Caco-2 (cell line): ENCODE data around the gene PITX1. TPM values are rescaled to one million over a fixed set of nuclear protein-coding genes. Genes with fewer than 3 reads are reported as not detected.

Experiments used
- BruUV-seq: library from RNA; stranded (reverse); fragments of 400-500 nt; replicated peaks from 2 replicates; lab custom pipeline; 2021; lab: Mats Ljungman, UMichigan
- CTCF ChIA-PET: fragments of 300-600 bp; sonication (Branson Sonifier 250); formaldehyde crosslinking; loops from one replicate; lab custom pipeline; 2022; ENCODE audit warnings: antibody characterized with exemption; lab: Charles Lee
- POLR2A ChIA-PET: fragments of 300-600 bp; sonication (Branson Sonifier 250); formaldehyde crosslinking; loops from one replicate; lab custom pipeline; 2022; ENCODE audit warnings: antibody characterized with exemption; lab: Charles Lee
- DNase-seq, 2 experiments: peaks; one replicate each; pipeline versions ENCODE4 v3.0.0 to v3.0.0-alpha.2; 2020 to 2022
- H3K27me3 ChIP-seq: replicated peaks from 2 replicates; pipeline ENCODE4 v1.6.0; 2011; ENCODE audit warnings: low read length; ENCODE audit not compliant: control insufficient read depth, insufficient read depth
- H3K36me3 ChIP-seq: 2 replicates; pipeline ENCODE4 v1.5.1; 2011; ENCODE audit warnings: low read length; ENCODE audit not compliant: control insufficient read depth, insufficient read depth
- H3K4me1 ChIP-seq: fragments of 250-450 bp; sonication (Bioruptor Pico); 2 replicates; pipeline ENCODE4 v1.5.1; 2020; ENCODE audit warnings: mild to moderate bottlenecking
- H3K4me3 ChIP-seq: 2 replicates; pipeline ENCODE4 v1.5.1; 2011; ENCODE audit warnings: low read depth, mild to moderate bottlenecking, control low read depth, low read length
- H3K9me3 ChIP-seq: fragments of 250-450 bp; sonication (Bioruptor Pico); 2 replicates; pipeline ENCODE4 v1.5.1; 2020; ENCODE audit warnings: mild to moderate bottlenecking, moderate library complexity
- H3K27ac Mint-ChIP-seq: one replicate; pipeline ENCODE4 v1.8.0; 2022; ENCODE audit warnings: mixed read lengths; ENCODE audit not compliant: unreplicated experiment
- H3K27me3 Mint-ChIP-seq: one replicate; pipeline ENCODE4 v1.8.0; 2022; ENCODE audit warnings: mixed read lengths; ENCODE audit not compliant: insufficient read depth, unreplicated experiment
- H3K36me3 Mint-ChIP-seq: one replicate; pipeline ENCODE4 v1.8.0; 2022; ENCODE audit warnings: mild to moderate bottlenecking, mixed read lengths; ENCODE audit not compliant: insufficient read depth, unreplicated experiment
- H3K4me1 Mint-ChIP-seq: one replicate; pipeline ENCODE4 v1.8.0; 2022; ENCODE audit warnings: low read depth, mixed read lengths; ENCODE audit not compliant: unreplicated experiment
- H3K4me3 Mint-ChIP-seq: one replicate; pipeline ENCODE4 v1.8.0; 2022; ENCODE audit warnings: mild to moderate bottlenecking, moderate library complexity, mixed read lengths; ENCODE audit not compliant: unreplicated experiment
- H3K9me3 Mint-ChIP-seq: one replicate; pipeline ENCODE4 v1.8.0; 2022; ENCODE audit warnings: mixed read lengths; ENCODE audit not compliant: unreplicated experiment
- CTCF ChIP-seq, 2 experiments: fragments of 200-600 bp in 1 of 2; IDR thresholded peaks; 1 replicate in 1 of 2; 2 replicates in 1 of 2; pipeline versions ENCODE4 v1.5.1 to v1.8.0; 2011 to 2022; ENCODE audit warnings: antibody characterized with exemption in 1 of 2, control low read depth in 1 of 2, inconsistent platforms in 1 of 2, low read depth in 1 of 2, low read length in 1 of 2, mild to moderate bottlenecking in 1 of 2, moderate library complexity in 1 of 2; ENCODE audit not compliant: insufficient read depth in 1 of 2, severe bottlenecking in 1 of 2, unreplicated experiment in 1 of 2
- intact Hi-C: fragments of 100-400 bp; cut with micrococcal nuclease; formaldehyde crosslinking; loops from one replicate; pipeline ENCODE4 v1.10.0; 2022; ENCODE audit not compliant: unreplicated experiment
- total RNA-seq: library from RNA; stranded (reverse); gene quantifications from 2 replicates; pipeline ENCODE4 v1.2.3, GENCODE V29; 2022

The PITX1 gene
- total RNA-seq, 1 experiment from 2014 or later, result 117 TPM

GRCh38 chr5:135047347-135047695 is 13.3 kb upstream of the PITX1 start:
- H3K27me3 ChIP-seq, result no peaks in the 10 kb centered on the region
- H3K4me1 ChIP-seq, result peaks cover 31% of the 10 kb centered on the region
- BruUV-seq, result no TSS peak
- intact Hi-C loops, result loop anchor here (1.0 kb wide), 1 partner anchor 48 kb away; no protein-coding TSS in a partner anchor
- no peak overlapping the region for H3K4me3 ChIP-seq
- Mint-ChIP-seq H3K4me3 (peak overlapping the region; percentile 45), H3K36me3 (peaks cover 10% of the 10 kb centered on the region), H3K27me3 (no peaks in the 10 kb centered on the region), H3K4me1 (peaks cover 33% of the 10 kb centered on the region), H3K9me3 (no peaks in the 10 kb centered on the region), H3K27ac (peak overlapping the region; percentile 95)
- no peak for TF ChIP-seq CTCF (IDR thresholded peaks at IDR 0.05; ENCODE audit: insufficient read depth in 1 of 2, low read depth in 1 of 2, low read length in 1 of 2, severe bottlenecking in 1 of 2, unreplicated experiment in 1 of 2)
- no peaks in the 10 kb centered on the region for H3K9me3 ChIP-seq
- no peaks in the 10 kb centered on the region for H3K36me3 ChIP-seq
- CTCF ChIA-PET, result interaction anchor here (1.0 kb wide), 2 partner anchors 17 to 137 kb away, joined by 3 read pairs; no protein-coding TSS in a partner anchor
- POLR2A ChIA-PET, result interaction anchor here (1.0 kb wide), 1 partner anchor 12 kb away, joined by 3 read pairs; no protein-coding TSS in a partner anchor
- peak; percentile 75 to 86 for DNase-seq

GRCh38 chr5:135046661-135047346 is 12.8 kb upstream of the PITX1 start:
- no peak overlapping the region for H3K4me3 ChIP-seq
- Mint-ChIP-seq H3K9me3 (no peaks in the 10 kb centered on the region), H3K27ac (peak overlapping the region; percentile 95), H3K27me3 (no peaks in the 10 kb centered on the region), H3K4me3 (peak overlapping the region; percentile 45), H3K36me3 (peaks cover 10% of the 10 kb centered on the region), H3K4me1 (peaks cover 33% of the 10 kb centered on the region)
- DNase-seq, result no peak
- H3K9me3 ChIP-seq, result no peaks in the 10 kb centered on the region
- intact Hi-C loops, result loop anchor here (1.0 kb wide), 1 partner anchor 48 kb away; no protein-coding TSS in a partner anchor
- no peak for TF ChIP-seq CTCF (IDR thresholded peaks at IDR 0.05; ENCODE audit: insufficient read depth in 1 of 2, low read depth in 1 of 2, low read length in 1 of 2, severe bottlenecking in 1 of 2, unreplicated experiment in 1 of 2)
- H3K36me3 ChIP-seq, result no peaks in the 10 kb centered on the region
- POLR2A ChIA-PET, result interaction anchor here (1.0 kb wide), 1 partner anchor 12 kb away, joined by 3 read pairs; no protein-coding TSS in a partner anchor
- no peaks in the 10 kb centered on the region for H3K27me3 ChIP-seq
- CTCF ChIA-PET, result interaction anchor here (1.0 kb wide), 2 partner anchors 18 to 137 kb away, joined by 3 read pairs; no protein-coding TSS in a partner anchor
- BruUV-seq, result no TSS peak
- H3K4me1 ChIP-seq, result peaks cover 31% of the 10 kb centered on the region

- no peak overlapping the region for H3K27ac Mint-ChIP-seq
- ChIA-PET POLR2A (no interaction called here), CTCF (no interaction called here)
- Histone ChIP-seq H3K4me3 (no peak overlapping the region), H3K9me3 (no peaks in the 10 kb centered on the region), H3K27me3 (no peaks in the 10 kb centered on the region), H3K4me1 (peaks cover 26% of the 10 kb centered on the region), H3K36me3 (no peaks in the 10 kb centered on the region)
- no peak for DNase-seq
- H3K4me3 Mint-ChIP-seq, result no peak overlapping the region
- peaks cover 12% of the 10 kb centered on the region for H3K36me3 Mint-ChIP-seq
- TF ChIP-seq CTCF (IDR thresholded peaks at IDR 0.05; ENCODE audit: insufficient read depth in 1 of 2, low read depth in 1 of 2, low read length in 1 of 2, severe bottlenecking in 1 of 2, unreplicated experiment in 1 of 2), result no peak
- no peaks in the 10 kb centered on the region for H3K27me3 Mint-ChIP-seq
- H3K9me3 Mint-ChIP-seq, result no peaks in the 10 kb centered on the region
- H3K4me1 Mint-ChIP-seq, result peaks cover 33% of the 10 kb centered on the region
- intact Hi-C loops, result no loop called here
- no TSS peak for BruUV-seq
Observed at GRCh38 chr5:135045488-135045887, 11.5 kb upstream of the PITX1 start.
